HG03378 (cell line): Measurements from ENCODE around the gene ELMOD3.
"Not testable (repeated sequence)": the region's sequence is repeated elsewhere in the genome, so short reads cannot be mapped to it uniquely, and the experiment has no call there.

Experiments used
- ATAC-seq: cut with Tn5 transposase; IDR thresholded peaks from one replicate; pipeline ENCODE4 v1.9.1; 2021; ENCODE audit warnings: mild to moderate bottlenecking, moderate library complexity; ENCODE audit not compliant: unreplicated experiment

The ELMOD3 gene

GRCh38 chr2:85371045-85371444, 16.5 kb downstream of the ELMOD3 start:
- no peak for ATAC-seq

GRCh38 chr2:85376291-85377065, 21.9 kb downstream of the ELMOD3 start:
- no peak for ATAC-seq

- no peak for ATAC-seq
Measured at GRCh38 chr2:85377083-85377482, 22.5 kb downstream of the ELMOD3 start.

- ATAC-seq, result no peak
Measured at GRCh38 chr2:85378257-85378656, 23.7 kb downstream of the ELMOD3 start.

- no peak for ATAC-seq
Measured at GRCh38 chr2:85380048-85380447, 25.5 kb downstream of the ELMOD3 start.

- not testable (repeated sequence) for ATAC-seq
Measured at GRCh38 chr2:85383151-85383550, 28.6 kb downstream of the ELMOD3 start.

GRCh38 chr2:85383850-85384249, 29.3 kb downstream of the ELMOD3 start:
- ATAC-seq, result no peak

GRCh38 chr2:85385746-85386145, 31.2 kb downstream of the ELMOD3 start:
- no peak for ATAC-seq

GRCh38 chr2:85387754-85388153, 33.2 kb downstream of the ELMOD3 start:
- no peak for ATAC-seq

- no peak for ATAC-seq
Measured at GRCh38 chr2:85388878-85389538, 34.4 kb downstream of the ELMOD3 start.

- ATAC-seq, result no peak
Measured at GRCh38 chr2:85390941-85391669, 36.5 kb downstream of the ELMOD3 start.

- no peak for ATAC-seq
Measured at GRCh38 chr2:85393836-85394235, 39.3 kb downstream of the ELMOD3 start.

GRCh38 chr2:85394261-85394681, 39.7 kb downstream of the ELMOD3 start:
- no peak for ATAC-seq

- no peak for ATAC-seq
Measured at GRCh38 chr2:85394976-85395375, 40.4 kb downstream of the ELMOD3 start.

GRCh38 chr2:85395912-85396475, 41.4 kb downstream of the ELMOD3 start:
- ATAC-seq, result no peak

- no peak for ATAC-seq
Measured at GRCh38 chr2:85396531-85397470, 42.2 kb downstream of the ELMOD3 start.

GRCh38 chr2:85397925-85398331, 43.4 kb downstream of the ELMOD3 start:
- no peak for ATAC-seq

- no peak for ATAC-seq
Measured at GRCh38 chr2:85398426-85399182, 44.0 kb downstream of the ELMOD3 start.

GRCh38 chr2:85399183-85399455, 44.5 kb downstream of the ELMOD3 start:
- no peak for ATAC-seq

- ATAC-seq, result no peak
Measured at GRCh38 chr2:85400023-85400422, 45.5 kb downstream of the ELMOD3 start.
